Limb (tissue), 2 donors: ENCODE measurements around the gene KNSTRN.

Source experiments
- DNase-seq, 2 donors: peaks; one replicate each; pipeline ENCODE4 v3.0.0-alpha.2; 2016; ENCODE audit errors: extremely low spot score in 2 of 2

The KNSTRN gene

GRCh38 chr15:40382580-40383456, at the start of gene KNSTRN:
Gene KNSTRN (plus strand): TSS chr15:40382721. CDS start chr15:40382836, 115 bp downstream.
- peak; percentile 93 for DNase-seq

- DNase-seq: peak in 1 of 2 donors; percentile 52
These were observed 48.5 kb upstream of the KNSTRN start for GRCh38 chr15:40333922-40334492.

DNA sequence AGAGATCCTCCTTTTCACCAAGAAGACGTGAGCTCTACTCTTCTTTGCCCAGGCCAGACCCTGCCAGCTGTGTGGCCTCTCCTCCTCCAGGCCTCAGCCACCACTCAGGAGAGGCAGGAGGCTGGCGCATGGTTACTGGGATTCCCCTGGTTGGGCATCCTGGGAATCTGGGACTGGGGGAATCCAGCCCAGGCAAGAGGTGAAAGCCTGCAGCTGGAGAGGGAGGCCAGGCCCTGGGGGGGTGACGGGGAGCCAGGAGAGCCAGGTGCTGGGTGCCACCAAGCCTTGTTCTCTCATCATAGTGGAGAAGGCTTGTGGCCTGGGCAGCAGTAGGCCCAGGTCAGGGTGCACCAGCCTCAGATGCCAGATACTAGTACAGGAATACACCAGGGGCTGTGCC, 48.0 kb upstream of the KNSTRN start:
- no peak for DNase-seq

DNA sequence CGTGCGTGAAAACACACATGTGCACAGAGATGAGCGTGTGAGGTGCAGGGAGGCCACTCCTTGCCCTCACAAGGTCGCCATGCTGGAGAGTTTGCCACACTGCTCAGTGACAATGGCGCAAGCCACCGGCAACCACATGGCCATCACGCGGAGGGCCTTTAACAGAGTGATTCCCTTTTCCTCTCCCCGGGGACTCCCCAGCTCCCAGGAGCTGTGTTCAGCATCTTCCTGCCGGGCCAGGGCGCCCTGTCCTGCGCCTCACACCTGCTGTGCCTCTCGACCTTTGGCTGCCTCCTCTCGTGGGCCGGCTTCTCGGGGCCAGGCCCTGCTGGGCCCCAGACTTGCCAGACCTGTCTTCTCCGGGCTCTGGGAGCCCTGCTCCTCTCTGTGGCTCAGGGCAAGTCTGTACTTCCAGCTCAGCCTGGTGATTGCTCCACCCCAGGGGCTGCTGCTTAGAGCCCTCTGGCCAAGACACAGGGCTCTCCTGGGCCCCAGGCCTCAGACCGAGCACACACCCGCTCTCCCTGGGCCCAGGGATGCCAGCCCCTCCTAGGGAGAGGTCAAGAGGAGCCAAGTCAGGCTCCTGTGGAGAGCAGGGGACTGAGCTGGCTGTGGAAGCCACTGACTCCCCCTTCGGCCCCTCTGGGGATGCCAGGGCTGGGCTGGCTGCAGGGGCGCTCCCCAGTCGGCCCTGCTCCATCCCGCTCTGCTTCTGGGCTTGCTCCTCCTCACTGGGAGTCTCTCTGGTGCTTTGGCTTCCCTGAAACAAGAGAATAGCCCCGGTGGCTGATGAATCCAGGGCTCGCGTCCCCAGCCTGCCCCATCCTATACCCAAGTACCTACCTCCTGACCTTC, 47.4 kb upstream of the KNSTRN start:
- DNase-seq: no peak

GRCh38 chr15:40335938-40336743, 46.4 kb upstream of the KNSTRN start:
- DNase-seq: peak in 1 of 2 donors; percentile 51

- DNase-seq: no peak
These were observed 45.8 kb upstream of the KNSTRN start for GRCh38 chr15:40336744-40337122.

DNA sequence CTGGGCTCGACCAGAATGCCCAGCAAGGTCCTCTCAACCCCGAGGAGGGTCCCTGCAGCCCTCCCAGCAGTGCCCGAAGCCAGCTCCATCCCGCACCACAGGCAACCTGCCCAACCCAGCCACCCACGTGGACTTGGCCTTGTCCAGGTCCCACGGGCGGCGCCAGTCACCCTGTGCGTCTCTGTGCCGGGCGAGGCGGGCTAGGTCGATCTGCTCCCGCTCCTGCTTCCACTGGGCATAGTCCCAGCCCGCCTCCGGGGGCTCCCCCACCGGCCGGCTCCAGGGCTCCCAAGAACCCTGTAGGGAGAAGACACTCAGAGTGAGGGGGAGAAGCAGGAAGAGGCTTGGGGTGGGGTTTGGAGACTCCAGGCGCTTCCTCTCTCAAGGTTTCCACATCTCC, 44.9 kb upstream of the KNSTRN start:
- DNase-seq: peak in 1 of 2 donors; percentile 44

GRCh38 chr15:40338041-40338657, 44.4 kb upstream of the KNSTRN start:
- DNase-seq: peak; percentile 60 to 79

DNA sequence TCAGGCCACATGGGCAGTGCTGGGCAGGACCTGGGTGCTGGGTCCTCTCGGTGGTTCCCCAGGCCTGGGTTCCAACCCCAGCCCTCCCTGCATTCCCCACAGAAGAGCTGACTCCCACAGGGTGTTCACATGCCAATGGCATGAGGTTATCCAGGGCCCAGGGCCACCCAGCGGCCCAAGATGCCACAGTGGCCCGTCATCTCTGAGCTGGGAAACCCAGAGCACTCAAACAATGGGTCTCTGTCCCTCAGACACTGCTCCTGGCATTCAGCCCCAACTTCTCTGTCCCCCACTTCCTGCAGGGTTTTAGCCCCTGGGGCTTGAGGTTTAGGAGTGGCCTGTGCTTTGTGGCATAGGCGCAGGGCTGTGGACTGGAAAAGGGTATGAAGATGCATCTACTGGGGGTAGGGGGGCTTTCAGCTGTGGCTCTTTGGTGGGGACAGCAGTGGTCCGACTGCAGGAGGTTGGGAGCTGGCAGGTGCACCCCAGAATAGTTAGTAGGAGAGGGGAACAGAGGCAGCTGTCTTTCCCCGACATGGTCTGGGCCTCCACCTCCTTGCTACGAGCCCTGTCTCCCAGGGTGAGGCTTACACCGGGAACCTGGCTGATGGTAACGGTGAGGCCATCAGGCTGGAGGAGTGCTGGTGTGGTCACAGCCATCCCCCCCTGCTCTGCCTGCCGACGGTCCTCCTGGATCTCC, 43.5 kb upstream of the KNSTRN start:
- DNase-seq: no peak

- DNase-seq: peak in 1 of 2 donors; percentile 53
These were observed 42.9 kb upstream of the KNSTRN start for GRCh38 chr15:40339621-40339945.

DNA sequence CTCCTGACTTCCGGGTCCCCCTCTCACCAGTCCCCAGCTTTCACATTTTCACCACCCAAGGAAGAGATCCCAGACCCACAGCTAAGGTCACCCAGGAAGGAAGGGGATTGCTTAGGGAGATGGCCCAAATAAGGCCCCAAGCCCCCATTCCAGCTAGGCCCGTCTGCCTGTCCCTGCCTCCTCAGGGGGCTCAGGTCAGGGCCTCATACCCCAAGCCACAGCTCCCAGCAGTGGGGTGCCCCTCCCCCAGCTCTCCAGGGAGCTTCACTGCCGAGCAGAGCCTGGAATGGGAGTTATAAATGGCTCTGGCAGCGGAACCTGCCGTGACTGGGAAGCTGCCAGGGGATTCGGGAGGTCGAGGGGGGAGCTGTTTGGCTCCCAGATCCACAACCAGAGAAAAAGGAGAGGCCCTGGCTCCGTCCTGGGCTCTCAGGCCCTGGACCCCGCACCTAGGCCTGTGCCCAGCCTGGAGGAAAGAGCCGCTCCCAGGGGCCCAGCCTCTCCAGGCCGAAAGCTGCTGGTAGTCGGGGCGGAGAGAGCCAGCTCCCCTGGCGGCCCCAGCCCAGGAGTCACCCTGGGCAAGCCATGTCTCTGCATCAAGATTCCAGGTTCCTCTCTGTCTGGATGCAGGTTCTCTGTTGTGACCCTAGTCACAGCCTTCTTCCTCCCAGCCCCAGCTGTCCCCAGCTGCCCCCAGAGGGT, 42.3 kb upstream of the KNSTRN start:
- DNase-seq: peak in 1 of 2 donors; percentile 78

- peak; percentile 60 to 85 for DNase-seq
These were observed 41.7 kb upstream of the KNSTRN start, which contains the start of gene CCDC9B for GRCh38 chr15:40340740-40341400. Gene CCDC9B (minus strand): TSS chr15:40340939. CDS start chr15:40340819, 120 bp downstream.

GRCh38 chr15:40342416-40343320, 39.9 kb upstream of the KNSTRN start:
- no peak for DNase-seq

GRCh38 chr15:40343512-40343911, 39.0 kb upstream of the KNSTRN start:
- no peak for DNase-seq

GRCh38 chr15:40344217-40344616, 38.3 kb upstream of the KNSTRN start:
- DNase-seq: no peak

- peak in 1 of 2 donors; percentile 61 for DNase-seq
These were observed 37.8 kb upstream of the KNSTRN start for GRCh38 chr15:40344631-40345120.

DNA sequence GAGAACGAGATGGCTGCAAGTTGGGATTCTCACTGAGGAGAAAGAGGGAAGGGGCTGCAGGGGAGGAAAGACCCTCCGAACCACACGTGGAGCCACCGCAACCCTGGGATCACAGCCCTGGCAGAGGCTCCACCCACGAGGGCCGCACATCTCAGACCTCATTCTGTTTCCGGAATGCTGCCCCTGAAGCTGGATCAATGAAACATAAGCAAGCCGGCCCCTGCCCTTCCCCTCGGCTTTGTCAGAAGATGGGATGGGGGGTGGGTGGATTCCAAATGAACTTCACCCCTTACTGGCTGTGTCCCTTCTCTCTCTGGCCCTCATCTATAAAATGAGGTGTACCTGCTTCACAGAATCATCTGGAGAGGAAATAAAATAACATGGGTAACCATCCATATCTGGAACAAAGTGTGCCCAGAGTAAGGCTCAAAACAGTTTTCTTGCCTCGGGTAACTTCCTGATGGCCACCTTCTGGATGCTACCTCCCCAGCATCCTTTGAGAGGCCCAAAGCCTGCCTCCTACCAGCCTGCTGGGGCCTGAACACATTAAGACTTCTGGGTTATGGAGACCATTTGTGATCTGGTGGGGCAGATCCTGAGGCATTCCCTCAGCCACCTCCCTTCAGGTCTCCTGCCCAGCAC, 37.2 kb upstream of the KNSTRN start:
- DNase-seq: no peak
